Measurements from ENCODE around the gene UAP1.

GRCh38 chr1:162649583-162649982 is 88.1 kb downstream of the UAP1 start:
- TF ChIP-seq GATA2 (IDR thresholded peaks at IDR 0.05; ENCODE audit: low read depth, low read length) (no peak), GATA3 (IDR thresholded peaks at IDR 0.05; ENCODE audit: low read depth, low read length) (no peak)

All from SH-SY5Y (cell line).